Activated T-cell treated with anti-CD3 and anti-CD28 coated beads, Interleukin-2, amount 50 U/mL, for 72 hours (primary cell): ENCODE measurements around the gene CDHR5. TPM values are rescaled to one million over a fixed set of nuclear protein-coding genes. Genes with fewer than 3 reads are reported as not detected.

Experiments
- ATAC-seq, 2 donors: fragments of 150-1000 bp; cut with Tn5 transposase; replicated peaks in 1 of 2; 2 replicates each; pipeline ENCODE4 v1.10.0; 2021; ENCODE audit warnings: moderate library complexity in 2 of 2, mild to moderate bottlenecking in 1 of 2
- DNase-seq, 2 donors: peaks; one replicate each; pipeline ENCODE4 v3.0.0; 2021 to 2022; ENCODE audit warnings: mixed read lengths in 1 of 2
- H3K27ac Mint-ChIP-seq: one replicate; pipeline ENCODE4 v1.8.0; 2022; ENCODE audit warnings: mild to moderate bottlenecking, moderate library complexity, mixed read lengths
- H3K27me3 Mint-ChIP-seq: one replicate; pipeline ENCODE4 v1.8.0; 2022; ENCODE audit warnings: low read depth, mixed read lengths
- H3K36me3 Mint-ChIP-seq, 2 donors: one replicate each; pipeline ENCODE4 v1.8.0; 2022; ENCODE audit warnings: mixed read lengths in 2 of 2, mild to moderate bottlenecking in 1 of 2; ENCODE audit not compliant: insufficient read depth in 2 of 2
- H3K4me1 Mint-ChIP-seq: one replicate; pipeline ENCODE4 v1.8.0; 2022; ENCODE audit warnings: low read depth, mixed read lengths
- H3K4me3 Mint-ChIP-seq, 2 donors: one replicate each; pipeline ENCODE4 v1.8.0; 2022; ENCODE audit warnings: mild to moderate bottlenecking in 2 of 2, mixed read lengths in 2 of 2, moderate library complexity in 2 of 2
- H3K9me3 Mint-ChIP-seq, 2 donors: one replicate each; pipeline ENCODE4 v1.8.0; 2022; ENCODE audit warnings: mixed read lengths in 2 of 2
- total RNA-seq, 2 donors: library from RNA; stranded (reverse); gene quantifications; one replicate each; pipeline ENCODE4 v1.2.3, GENCODE V29; 2022

CDHR5 gene
- total RNA-seq, 2 donors from 2014 or later, result 0.09 TPM; not detected in 1

DNA sequence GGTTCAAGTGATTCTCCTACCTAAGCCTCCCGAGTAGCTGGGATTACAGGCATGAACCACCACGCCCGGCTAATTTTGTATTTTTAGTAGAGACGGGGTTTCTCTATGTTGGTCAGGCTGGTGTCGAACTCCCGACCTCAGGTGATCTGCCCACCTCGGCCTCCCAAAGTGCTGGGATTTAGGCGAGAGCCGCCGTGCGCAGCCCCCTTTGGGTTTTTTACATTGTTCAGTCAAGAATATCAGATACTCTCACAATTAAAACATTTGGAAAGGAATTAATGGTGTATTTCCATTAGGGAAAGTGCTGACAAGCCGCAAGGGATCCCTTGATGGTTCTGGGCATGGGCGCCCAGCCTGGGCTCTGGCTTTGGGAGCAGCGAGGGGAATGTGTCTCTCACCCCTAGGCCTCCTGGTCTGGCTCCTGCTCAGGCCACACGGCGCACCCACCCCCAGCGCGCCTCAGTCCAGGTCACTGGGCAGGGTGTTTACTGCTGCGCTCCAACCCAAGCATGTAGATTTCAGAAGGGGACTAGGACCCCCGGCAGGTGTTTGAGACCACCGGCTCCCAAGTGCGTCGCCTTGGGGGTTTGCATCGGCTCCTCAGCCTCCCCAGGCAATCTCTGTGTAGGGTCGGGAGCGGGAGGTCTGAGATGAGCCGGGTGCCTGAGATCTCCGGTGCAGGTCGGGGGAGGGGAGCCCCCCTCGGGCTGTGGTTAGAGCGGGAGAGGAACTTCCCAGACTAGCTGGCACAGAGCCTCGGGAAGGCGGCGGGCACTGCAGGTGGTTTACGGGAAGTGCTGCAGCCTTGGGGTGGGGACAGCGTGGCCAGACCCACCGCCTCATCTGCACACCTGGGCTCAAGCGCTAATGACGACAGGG, 8.2 kb downstream of the CDHR5 start:
- H3K4me1 Mint-ChIP-seq, result peaks cover 20% of the 10 kb centered on the region
- no peaks in the 10 kb centered on the region for H3K9me3 Mint-ChIP-seq
- peak overlapping the region; percentile 87 to 92 for H3K4me3 Mint-ChIP-seq
- H3K36me3 Mint-ChIP-seq, result peaks cover 0 to 7% of the 10 kb centered on the region in 2 donors
- H3K27me3 Mint-ChIP-seq, result no peaks in the 10 kb centered on the region
- DNase-seq (no peak), ATAC-seq (no peak)
- peak overlapping the region; percentile 91 for H3K27ac Mint-ChIP-seq

- Mint-ChIP-seq H3K4me3 (peak within 1 kb of the TSS; percentile 87 to 92), H3K36me3 (peaks cover 1 to 7% of the 10 kb centered on the region in 2 donors), H3K27ac (peak within 1 kb of the TSS; percentile 91), H3K4me1 (peaks cover 20% of the 10 kb centered on the region), H3K27me3 (no peaks in the 10 kb centered on the region), H3K9me3 (no peaks in the 10 kb centered on the region)
- DNase-seq (peak; percentile 91 to 93), ATAC-seq (peak; percentile 81 to 84)
Observed at GRCh38 chr11:615504-616319, 9.0 kb downstream of the CDHR5 start, which contains the start of gene IRF7. Gene IRF7 (minus strand): TSS chr11:615950. CDS start chr11:615364, 586 bp downstream.

DNA sequence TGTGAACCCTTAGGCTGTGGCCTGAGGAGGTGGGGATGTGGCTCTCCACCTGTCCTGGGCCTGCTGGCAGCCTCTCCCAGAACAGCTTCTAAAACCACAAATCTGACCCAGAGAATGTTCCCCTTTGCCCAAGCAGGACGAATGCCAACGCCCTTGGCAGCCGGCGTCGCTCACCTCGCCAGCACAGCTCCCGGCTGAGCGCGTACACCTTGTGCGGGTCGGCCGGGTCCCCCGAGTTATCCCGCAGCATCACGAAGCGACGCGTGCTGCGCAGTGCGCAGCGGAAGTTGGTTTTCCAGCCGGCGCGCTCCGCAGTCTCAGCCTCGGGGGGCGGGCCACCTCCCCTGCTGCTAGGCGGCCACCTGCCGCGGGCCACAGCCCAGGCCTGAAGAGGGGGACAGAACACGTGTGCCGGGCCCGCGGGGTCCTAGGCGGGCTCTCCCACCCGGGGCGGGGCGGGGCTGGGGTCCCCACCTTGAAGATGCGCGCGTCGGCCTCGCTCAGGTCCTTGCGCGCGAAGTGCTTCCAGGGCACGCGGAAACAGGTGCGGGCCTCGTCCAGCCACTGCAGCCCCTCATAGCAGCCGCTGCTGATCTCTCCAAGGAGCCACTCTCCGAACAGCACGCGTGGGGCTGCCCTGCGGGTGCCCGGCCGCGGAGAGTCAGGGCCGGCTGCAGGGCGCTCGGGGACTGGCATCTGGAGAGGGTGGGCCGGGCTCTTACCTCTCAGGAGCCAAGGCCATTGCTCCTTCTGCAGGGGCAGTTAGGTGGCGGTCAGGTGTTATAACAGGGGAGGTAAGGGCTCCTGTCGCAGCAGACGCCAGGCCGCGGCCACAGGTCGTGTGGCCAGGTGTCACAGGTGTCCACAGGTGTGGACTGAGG, 9.9 kb downstream of the CDHR5 start:
- DNase-seq (no peak), ATAC-seq (no peak)
- Mint-ChIP-seq H3K36me3 (peaks cover 2 to 7% of the 10 kb centered on the region in 2 donors), H3K4me3 (peak overlapping the region; percentile 87 to 92), H3K27ac (peak overlapping the region; percentile 79), H3K9me3 (no peaks in the 10 kb centered on the region), H3K4me1 (peaks cover 20% of the 10 kb centered on the region), H3K27me3 (no peaks in the 10 kb centered on the region)

DNA sequence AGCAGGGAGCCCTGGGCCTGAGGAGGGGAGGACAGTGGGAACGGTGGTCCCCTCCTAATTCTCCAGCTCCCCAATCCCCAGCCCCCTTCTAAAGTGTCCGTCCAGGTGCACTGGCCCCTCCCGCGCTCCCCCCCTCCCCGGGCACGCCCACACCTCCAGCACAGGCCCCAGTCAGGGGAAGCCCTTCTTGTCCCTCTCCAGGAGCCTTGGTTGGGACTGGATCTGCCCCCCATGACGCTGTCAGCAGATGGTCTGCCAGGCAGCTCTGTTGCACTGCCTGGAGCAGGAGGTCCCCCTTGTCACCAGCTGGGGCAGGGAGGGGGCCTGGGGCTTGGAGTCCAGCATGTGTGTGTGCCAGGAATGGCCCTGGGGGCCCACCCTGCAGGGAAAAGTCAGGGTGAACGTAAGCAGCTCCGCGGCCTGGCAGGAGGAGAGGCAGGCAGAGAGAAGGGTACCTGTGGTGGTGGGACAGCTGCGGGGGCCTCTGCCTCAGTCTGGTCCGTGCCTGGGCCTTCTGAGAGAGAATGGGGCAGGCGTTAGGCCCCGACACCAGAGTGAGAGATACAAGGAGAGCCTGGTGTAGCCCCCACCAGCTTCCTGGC, 10.6 kb downstream of the CDHR5 start:
- Mint-ChIP-seq H3K9me3 (no peaks in the 10 kb centered on the region), H3K27ac (no peak overlapping the region), H3K4me3 (peak overlapping the region; percentile 87 to 92), H3K27me3 (no peaks in the 10 kb centered on the region), H3K4me1 (peaks cover 20% of the 10 kb centered on the region), H3K36me3 (peaks cover 2 to 7% of the 10 kb centered on the region in 2 donors)
- ATAC-seq (no peak), DNase-seq (no peak)

- ATAC-seq, result peak; percentile 54 to 56
- Mint-ChIP-seq H3K9me3 (no peaks in the 10 kb centered on the region), H3K27ac (no peak overlapping the region), H3K36me3 (peaks cover 2 to 8% of the 10 kb centered on the region in 2 donors), H3K4me3 (peak overlapping the region; percentile 57 to 92), H3K27me3 (no peaks in the 10 kb centered on the region), H3K4me1 (peaks cover 20% of the 10 kb centered on the region)
- DNase-seq, result peak; percentile 83 to 90
Observed at GRCh38 chr11:613369-613968, 11.3 kb downstream of the CDHR5 start.

DNA sequence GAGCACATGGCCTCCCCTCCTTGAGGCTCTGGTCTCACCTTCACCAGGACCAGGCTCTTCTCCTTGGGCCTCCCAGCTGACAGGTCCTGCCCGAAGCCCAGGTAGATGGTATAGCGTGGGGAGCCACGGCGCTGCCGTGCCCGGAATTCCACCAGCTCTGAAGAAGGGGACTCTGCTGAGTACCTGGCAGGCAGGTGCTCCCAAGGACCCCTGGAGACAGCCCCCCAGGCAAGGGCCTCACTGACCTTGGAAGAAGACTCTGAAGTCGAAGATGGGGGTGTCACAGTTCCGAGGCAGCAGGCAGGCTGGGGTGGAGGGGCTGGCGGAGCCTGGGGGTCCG, 11.8 kb downstream of the CDHR5 start:
- Mint-ChIP-seq H3K27ac (peak overlapping the region; percentile 42), H3K27me3 (no peaks in the 10 kb centered on the region), H3K4me3 (no peak overlapping the region), H3K9me3 (no peaks in the 10 kb centered on the region), H3K36me3 (peaks cover 2 to 9% of the 10 kb centered on the region in 2 donors), H3K4me1 (peaks cover 20% of the 10 kb centered on the region)
- ATAC-seq (no peak), DNase-seq (no peak)

DNA sequence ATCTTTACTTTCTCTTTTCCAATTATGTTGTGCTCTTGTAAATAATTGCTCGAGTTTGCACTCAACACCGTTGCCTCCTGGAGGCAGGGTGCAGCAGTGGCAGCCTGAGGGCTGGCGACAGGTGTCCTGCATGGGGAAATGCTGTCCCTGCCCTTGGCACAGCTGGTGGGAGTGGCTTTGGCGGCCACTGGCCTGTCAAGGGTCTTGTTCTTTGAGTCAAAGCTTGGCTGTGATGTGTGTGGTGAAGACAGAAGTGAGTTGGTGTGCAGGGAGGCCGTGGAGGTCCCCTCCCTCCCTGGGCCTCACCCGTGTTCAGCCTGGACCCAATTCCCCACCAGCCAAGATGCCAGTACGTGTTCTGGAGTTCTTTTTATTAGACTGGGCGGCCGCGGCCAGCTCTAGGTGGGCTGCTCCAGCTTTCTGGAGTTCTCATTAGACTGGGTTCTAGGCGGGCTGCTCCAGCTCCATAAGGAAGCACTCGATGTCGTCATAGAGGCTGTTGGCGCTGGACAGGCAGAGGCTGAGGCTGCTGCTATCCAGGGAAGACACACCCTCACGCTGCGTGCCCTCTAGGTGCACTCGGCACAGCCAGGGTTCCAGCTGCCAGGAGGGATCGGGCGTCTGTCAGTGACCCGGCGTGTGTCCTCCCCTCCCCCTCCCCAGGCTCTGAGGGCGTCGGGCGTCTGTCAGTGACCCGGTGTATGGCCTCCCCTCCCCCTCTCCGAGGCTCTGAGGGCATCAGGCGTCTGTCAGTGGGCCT, 12.4 kb downstream of the CDHR5 start:
- Mint-ChIP-seq H3K4me3 (no peak overlapping the region), H3K27me3 (no peaks in the 10 kb centered on the region), H3K36me3 (peaks cover 2 to 9% of the 10 kb centered on the region in 2 donors), H3K27ac (peak overlapping the region; percentile 13), H3K4me1 (peaks cover 20% of the 10 kb centered on the region), H3K9me3 (no peaks in the 10 kb centered on the region)
- DNase-seq, result no peak
- no peak for ATAC-seq

DNA sequence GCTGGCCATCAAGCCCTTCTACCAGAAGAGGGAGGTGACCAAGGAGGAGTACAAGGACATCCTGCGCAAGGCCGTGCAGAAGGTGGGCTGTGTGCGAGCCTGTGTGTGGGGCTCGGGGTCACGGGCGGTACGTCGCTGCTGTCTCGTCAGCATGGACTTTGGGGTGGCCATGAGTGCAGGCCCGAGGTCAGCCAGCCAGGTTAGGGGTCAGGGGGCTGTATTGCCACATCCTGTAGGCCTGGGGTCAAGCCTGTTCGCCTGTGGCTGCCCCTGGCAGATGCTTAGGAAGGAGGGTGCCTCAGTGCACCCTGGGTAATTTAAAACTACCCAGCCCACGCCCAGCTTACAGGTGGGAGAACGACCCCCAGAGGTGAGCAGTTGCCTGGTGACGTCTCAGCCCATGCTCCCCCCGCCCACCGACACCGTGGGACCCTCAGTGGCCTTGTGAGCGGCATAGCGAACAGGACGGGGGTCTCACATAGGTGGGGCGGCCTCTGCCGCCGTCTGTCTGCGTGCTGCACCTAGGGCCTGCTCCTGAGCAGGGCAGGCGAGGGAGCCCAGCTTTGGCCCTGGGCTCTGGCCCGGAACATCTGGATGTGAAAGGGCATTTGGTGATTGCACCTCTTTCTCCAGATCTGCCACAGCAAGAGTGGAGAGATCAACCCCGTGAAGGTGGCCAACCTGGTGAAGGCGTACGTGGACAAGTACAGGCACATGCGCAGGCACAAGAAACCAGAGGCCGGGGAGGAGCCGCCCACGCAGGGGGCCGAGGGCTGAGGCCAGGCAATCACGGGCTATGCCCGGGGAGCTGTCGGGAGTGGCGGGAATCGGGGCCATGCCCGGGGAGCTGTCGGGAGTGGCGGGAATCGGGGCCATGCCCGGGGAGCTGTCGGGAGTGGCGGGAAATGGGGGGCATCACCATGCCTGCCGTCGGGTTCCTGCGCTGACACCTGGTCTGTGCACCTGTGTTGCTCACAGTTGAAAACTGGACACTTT, 13.5 kb downstream of the CDHR5 start:
- peaks cover 16% of the 10 kb centered on the region for H3K4me1 Mint-ChIP-seq
- H3K36me3 Mint-ChIP-seq, result peaks cover 5 to 13% of the 10 kb centered on the region in 2 donors
- no peak for DNase-seq

GRCh38 chr11:610146-610801, 14.5 kb downstream of the CDHR5 start:
- H3K9me3 Mint-ChIP-seq, result no peaks in the 10 kb centered on the region
- H3K4me3 Mint-ChIP-seq, result no peak overlapping the region
- H3K27me3 Mint-ChIP-seq, result no peaks in the 10 kb centered on the region
- peaks cover 5 to 13% of the 10 kb centered on the region in 2 donors for H3K36me3 Mint-ChIP-seq
- peaks cover 11% of the 10 kb centered on the region for H3K4me1 Mint-ChIP-seq
- H3K27ac Mint-ChIP-seq, result no peak overlapping the region
- no peak for ATAC-seq
- no peak for DNase-seq

More for the DNA sequence above, 13.5 kb downstream of the CDHR5 start:
- no peaks in the 10 kb centered on the region for H3K9me3 Mint-ChIP-seq
- H3K27me3 Mint-ChIP-seq, result no peaks in the 10 kb centered on the region
- no peak overlapping the region for H3K4me3 Mint-ChIP-seq
- no peak overlapping the region for H3K27ac Mint-ChIP-seq
- ATAC-seq, result no peak

GRCh38 chr11:609341-609811, 15.4 kb downstream of the CDHR5 start:
- no peaks in the 10 kb centered on the region for H3K9me3 Mint-ChIP-seq
- ATAC-seq, result no peak
- H3K4me1 Mint-ChIP-seq, result peaks cover 9% of the 10 kb centered on the region
- no peak overlapping the region for H3K27ac Mint-ChIP-seq
- DNase-seq, result no peak
- no peak overlapping the region for H3K4me3 Mint-ChIP-seq
- H3K36me3 Mint-ChIP-seq, result peaks cover 5 to 16% of the 10 kb centered on the region in 2 donors
- H3K27me3 Mint-ChIP-seq, result no peaks in the 10 kb centered on the region
